ENCODE measurements around the gene GPR137C.

GPR137C gene

GRCh38 chr14:52686176-52686575 is 133.5 kb downstream of the GPR137C start:
- DNase-seq, result no peak

Measured in fibroblast of skin of right biceps (primary cell).